Measurements from ENCODE around the gene APOA1. TPM values are rescaled to one million over a fixed set of nuclear protein-coding genes. Genes with fewer than 3 reads are reported as not detected.
A peak's percentile ranks its signal among the peaks of the same experiment; 100 is the strongest.

APOA1 gene
- polyA plus RNA-seq (ENCODE audit: low read depth in 6 of 6) = under 1 TPM in 3 of 6 donors, not detected in 3; 0.37 to 0.62 (median 0.45) TPM

DNA sequence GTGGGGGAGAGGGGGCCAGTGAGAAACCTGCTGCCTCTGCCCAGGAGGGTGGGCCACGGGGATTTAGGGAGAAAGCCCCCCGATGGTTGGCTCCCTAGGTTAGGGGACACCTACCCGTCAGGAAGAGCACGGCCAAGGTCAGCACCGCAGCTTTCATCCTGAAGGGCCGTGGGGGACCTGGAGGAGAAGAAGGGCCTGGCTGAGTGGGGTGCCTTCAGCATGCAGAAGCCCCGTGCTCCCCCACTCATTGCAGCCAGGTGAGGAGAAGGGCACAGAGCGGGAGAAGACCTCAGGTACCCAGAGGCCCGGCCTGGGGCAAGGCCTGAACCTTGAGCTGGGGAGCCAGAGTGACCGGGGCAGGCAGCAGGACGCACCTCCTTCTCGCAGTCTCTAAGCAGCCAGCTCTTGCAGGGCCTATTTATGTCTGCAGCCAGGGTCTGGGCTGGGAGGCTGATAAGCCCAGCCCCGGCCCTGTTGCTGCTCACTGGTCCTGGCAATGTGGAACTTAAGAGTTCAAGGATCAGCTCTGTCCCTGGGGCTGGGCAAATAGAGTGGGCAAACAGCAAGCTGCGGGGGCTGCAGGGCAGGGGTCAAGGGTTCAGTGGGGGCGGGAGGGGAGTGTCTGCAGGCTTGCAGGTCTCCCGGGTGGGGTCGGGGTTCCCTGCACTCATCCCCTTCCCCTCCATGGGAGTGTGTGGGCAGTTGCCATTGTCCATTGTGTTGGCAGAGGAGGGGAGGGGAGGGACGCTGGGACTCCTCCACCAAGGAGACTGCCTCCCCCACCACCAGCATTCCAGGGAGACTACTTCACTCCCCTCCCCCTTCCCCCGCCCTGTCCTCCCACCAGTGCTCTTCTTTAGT, at the start of gene APOA1:
Gene APOA1 (minus strand): TSS at position 392 of the 861 bp plus-strand sequence. CDS start 235 bp downstream, at position 157.
- Mint-ChIP-seq H3K4me3 (peak within 1 kb of the TSS in 3 of 8 donors; percentile 48 to 73 (median 65)), H3K36me3 (no peaks in the 10 kb centered on the region), H3K27ac (peak within 1 kb of the TSS in 1 of 6 donors; percentile 74), H3K27me3 (peaks cover 0 to 11% (median 0%) of the 10 kb centered on the region in 3 donors), H3K9me3 (no peaks in the 10 kb centered on the region), H3K4me1 (peaks cover 13 to 21% (median 13%) of the 10 kb centered on the region in 3 donors)
- DNase-seq (no peak), ATAC-seq (ENCODE audit: low read depth in 2 of 2) (no peak)

DNA sequence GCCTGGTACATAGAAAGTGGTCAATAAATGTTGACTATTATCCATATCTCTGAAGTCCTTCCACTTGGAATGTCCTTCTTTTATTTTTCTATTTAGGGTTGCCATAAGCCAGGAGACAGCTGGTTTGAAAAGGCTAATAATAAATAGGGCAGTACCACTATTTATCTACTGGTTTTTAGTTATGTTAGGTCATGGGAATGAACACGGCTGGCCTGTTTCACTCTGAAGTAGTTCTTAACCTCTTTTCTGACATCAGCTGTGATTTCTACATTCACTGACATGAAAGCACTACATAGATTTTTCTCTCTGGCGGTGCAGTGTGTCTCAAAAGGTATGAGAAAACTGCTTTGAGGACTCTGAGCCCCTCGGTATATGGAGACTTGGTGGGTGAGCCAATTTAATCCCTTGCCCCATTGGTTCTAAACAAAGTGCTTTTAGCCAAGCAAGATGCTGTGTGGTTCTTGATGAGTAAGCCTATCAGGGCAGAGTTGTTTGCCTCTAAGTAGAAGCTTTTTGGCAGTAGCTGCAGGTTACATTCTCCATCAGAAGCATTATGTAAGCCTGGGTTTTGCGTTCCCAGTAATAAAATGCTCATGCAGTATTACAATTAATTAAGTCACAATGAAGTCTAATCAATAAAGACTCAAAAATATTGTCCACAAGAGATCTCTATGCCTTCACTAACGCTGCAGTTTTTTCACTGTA, 48.7 kb upstream of the APOA1 start:
- H3K4me1 Mint-ChIP-seq = peaks cover 10 to 13% (median 12%) of the 10 kb centered on the region in 3 donors
- H3K9me3 Mint-ChIP-seq = no peaks in the 10 kb centered on the region
- no peak for ATAC-seq (ENCODE audit: low read depth in 2 of 2)
- no peak overlapping the region for H3K4me3 Mint-ChIP-seq
- H3K36me3 Mint-ChIP-seq = peaks cover 0 to 7% of the 10 kb centered on the region in 2 donors
- no peak for DNase-seq
- peak overlapping the region in 2 of 6 donors; percentile 24 to 56 for H3K27ac Mint-ChIP-seq
- H3K27me3 Mint-ChIP-seq = no peaks in the 10 kb centered on the region

DNA sequence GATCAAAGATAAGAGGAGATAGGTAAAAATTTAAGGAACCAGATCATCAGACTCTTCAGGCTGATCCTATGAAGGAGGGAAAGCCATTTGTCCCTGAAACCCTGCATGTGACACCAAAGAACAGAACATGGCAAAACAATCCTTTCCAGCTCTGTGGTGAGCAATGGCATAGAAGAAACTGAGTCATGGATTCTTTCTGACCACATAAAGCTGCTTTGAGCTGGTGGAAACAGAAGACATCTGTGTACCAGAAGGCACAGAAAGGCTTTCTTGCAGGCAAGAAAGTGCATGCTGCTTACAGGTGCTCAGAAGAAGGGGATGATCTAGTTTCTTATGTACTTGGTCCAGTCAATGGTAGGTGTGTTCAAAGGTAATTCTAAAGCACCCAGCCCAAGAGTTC, 45.0 kb upstream of the APOA1 start:
- DNase-seq (no peak), ATAC-seq (ENCODE audit: low read depth in 2 of 2) (no peak)
- no peaks in the 10 kb centered on the region for H3K9me3 Mint-ChIP-seq
- H3K27me3 Mint-ChIP-seq = no peaks in the 10 kb centered on the region
- peaks cover 7 to 13% (median 9%) of the 10 kb centered on the region in 3 donors for H3K4me1 Mint-ChIP-seq
- H3K4me3 Mint-ChIP-seq = no peak overlapping the region
- peak overlapping the region in 3 of 6 donors; percentile 11 to 77 (median 76) for H3K27ac Mint-ChIP-seq
- H3K36me3 Mint-ChIP-seq = peaks cover 0 to 10% of the 10 kb centered on the region in 2 donors

DNA sequence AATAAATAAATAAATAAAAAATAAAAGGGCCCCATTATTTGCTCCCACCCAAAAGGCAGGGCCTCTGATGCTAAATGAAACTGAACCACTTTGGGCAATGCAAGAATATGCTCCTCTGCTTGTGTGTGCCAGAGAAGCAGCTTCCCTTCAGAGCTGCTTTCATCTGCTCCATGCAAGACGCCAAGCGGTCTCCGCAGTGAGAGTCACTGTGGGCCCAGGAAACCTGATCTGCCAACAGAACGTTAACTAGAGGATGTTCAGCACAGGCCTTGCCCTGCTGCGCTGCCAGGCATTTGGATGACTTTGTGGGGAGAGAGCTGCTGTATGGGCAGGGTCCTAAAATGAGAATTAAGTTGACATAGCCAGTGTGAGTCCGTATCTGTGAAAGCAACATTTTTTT, 43.7 kb upstream of the APOA1 start:
- peaks cover 7 to 13% (median 9%) of the 10 kb centered on the region in 3 donors for H3K4me1 Mint-ChIP-seq
- peak overlapping the region in 3 of 6 donors; percentile 0 to 76 (median 16) for H3K27ac Mint-ChIP-seq
- no peak overlapping the region for H3K4me3 Mint-ChIP-seq
- peaks cover 0 to 3% of the 10 kb centered on the region in 2 donors for H3K36me3 Mint-ChIP-seq
- no peak for DNase-seq
- no peak for ATAC-seq (ENCODE audit: low read depth in 2 of 2)
- H3K27me3 Mint-ChIP-seq = no peaks in the 10 kb centered on the region
- H3K9me3 Mint-ChIP-seq = no peaks in the 10 kb centered on the region

DNA sequence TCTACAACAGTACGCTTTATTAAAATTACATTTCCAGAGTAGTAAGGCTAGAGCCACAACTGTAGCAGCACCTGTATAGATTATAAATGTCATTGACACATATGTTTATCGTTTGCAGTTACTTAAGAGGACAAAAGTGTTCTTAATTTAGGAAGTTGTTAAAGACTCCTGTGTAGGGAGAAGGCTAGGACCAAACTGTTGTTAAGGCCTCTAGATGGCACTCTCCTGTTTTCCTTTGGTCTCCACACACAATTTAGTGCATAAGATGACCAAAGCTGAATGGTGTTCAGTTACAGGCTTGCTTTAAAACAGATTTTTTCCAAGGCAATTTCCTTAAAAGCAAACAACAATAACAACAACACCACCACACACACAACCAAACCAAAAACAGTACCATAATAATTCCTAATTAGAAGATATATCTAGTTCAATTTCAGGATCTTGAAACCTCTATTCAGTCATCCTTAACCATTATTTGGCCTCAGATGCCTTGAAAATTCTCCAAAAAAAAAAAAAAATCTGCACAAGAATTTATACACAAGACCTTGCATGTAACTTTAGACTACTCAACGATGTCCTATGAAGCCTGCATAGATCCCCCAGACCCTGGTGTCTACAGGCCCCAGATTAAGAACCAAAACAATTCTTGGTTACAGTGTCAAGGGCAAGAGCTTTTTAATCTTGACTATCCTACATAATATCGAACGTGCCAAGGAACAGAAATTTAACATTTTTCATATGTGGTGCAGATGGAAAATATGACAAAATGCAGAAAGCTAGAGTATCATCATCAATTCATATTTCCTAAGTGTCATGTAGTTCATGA, 42.6 kb upstream of the APOA1 start:
- ATAC-seq (ENCODE audit: low read depth in 2 of 2) (peak; percentile 78 to 92), DNase-seq (peak; percentile 38)
- H3K36me3 Mint-ChIP-seq = peaks cover 3 to 13% of the 10 kb centered on the region in 2 donors
- H3K9me3 Mint-ChIP-seq = no peaks in the 10 kb centered on the region
- peak overlapping the region in 3 of 6 donors; percentile 39 to 88 (median 47) for H3K27ac Mint-ChIP-seq
- peaks cover 7 to 16% (median 13%) of the 10 kb centered on the region in 3 donors for H3K4me1 Mint-ChIP-seq
- H3K4me3 Mint-ChIP-seq = no peak overlapping the region
- H3K27me3 Mint-ChIP-seq = no peaks in the 10 kb centered on the region

DNA sequence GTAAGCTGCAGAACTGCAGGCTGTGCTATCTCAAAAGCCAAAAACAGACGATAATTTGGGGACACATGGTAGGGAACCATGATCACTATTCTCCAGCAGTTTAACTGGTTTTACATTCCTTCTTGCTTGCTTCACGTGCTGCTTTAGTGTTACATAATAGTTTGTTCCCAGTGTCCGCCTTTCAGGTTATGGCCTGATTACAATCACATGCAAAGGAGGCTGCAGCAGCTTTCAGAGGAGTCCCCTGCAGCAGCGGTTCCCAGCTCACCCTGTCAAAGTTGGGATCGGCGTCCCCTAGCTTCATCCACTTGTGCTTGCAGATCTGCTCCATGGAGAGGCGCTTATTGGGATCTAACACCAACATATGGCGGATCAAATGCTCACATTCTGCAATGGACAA, 39.2 kb upstream of the APOA1 start:
- no peak overlapping the region for H3K4me3 Mint-ChIP-seq
- peaks cover 7 to 19% (median 13%) of the 10 kb centered on the region in 3 donors for H3K4me1 Mint-ChIP-seq
- H3K9me3 Mint-ChIP-seq = no peaks in the 10 kb centered on the region
- ATAC-seq (ENCODE audit: low read depth in 2 of 2) (no peak), DNase-seq (no peak)
- peak overlapping the region in 1 of 6 donors; percentile 28 for H3K27ac Mint-ChIP-seq
- H3K27me3 Mint-ChIP-seq = no peaks in the 10 kb centered on the region
- H3K36me3 Mint-ChIP-seq = peaks cover 22 to 29% of the 10 kb centered on the region in 2 donors

DNA sequence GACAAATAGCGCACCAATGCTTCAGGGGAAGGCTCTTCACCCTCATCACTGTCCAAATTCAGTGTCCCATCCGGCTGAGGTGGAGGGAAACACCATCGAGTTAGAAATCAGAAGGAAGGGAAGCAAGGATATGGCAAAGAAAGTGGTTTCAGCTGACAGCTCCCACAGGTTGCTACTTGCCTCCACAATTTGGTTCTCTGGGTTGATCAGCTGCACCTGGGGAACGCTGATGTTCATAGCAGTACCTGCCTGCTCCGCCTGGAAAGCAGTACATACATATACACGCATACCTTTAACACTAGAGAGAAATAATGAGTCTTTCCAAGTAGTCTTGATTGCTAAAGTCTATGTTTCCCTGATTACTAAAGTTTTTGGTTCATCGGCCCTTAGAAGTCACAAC, 37.8 kb upstream of the APOA1 start:
- Mint-ChIP-seq H3K27me3 (no peaks in the 10 kb centered on the region), H3K9me3 (no peaks in the 10 kb centered on the region), H3K4me1 (peaks cover 5 to 21% (median 7%) of the 10 kb centered on the region in 3 donors), H3K27ac (peak overlapping the region in 1 of 6 donors; percentile 89), H3K4me3 (peak overlapping the region in 1 of 8 donors; percentile 19), H3K36me3 (peaks cover 22 to 44% of the 10 kb centered on the region in 2 donors)
- DNase-seq (no peak), ATAC-seq (ENCODE audit: low read depth in 2 of 2) (no peak)

DNA sequence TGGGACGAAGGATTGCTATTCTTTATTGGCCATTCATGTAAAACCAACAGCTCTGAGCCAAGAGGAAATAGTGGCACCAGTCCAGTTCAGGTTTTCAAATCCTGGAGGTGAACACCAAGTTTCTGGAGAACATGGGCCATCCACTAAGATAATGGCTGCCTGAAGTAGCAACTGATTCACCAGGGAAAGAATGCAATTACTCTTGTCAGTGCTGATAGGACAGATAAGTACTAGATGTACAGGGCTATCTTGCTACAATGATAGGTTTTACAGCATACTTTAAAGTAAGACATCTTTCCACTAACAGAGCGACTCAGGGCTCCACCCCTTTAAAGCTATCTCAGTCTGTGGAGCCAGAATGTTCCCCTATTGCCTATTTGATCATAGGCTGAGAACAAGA, 36.8 kb upstream of the APOA1 start:
- ATAC-seq (ENCODE audit: low read depth in 2 of 2) (no peak), DNase-seq (no peak)
- Mint-ChIP-seq H3K27ac (no peak overlapping the region), H3K4me3 (no peak overlapping the region), H3K27me3 (no peaks in the 10 kb centered on the region), H3K36me3 (peaks cover 28 to 53% of the 10 kb centered on the region in 2 donors), H3K4me1 (peaks cover 0 to 22% (median 4%) of the 10 kb centered on the region in 3 donors), H3K9me3 (no peaks in the 10 kb centered on the region)

DNA sequence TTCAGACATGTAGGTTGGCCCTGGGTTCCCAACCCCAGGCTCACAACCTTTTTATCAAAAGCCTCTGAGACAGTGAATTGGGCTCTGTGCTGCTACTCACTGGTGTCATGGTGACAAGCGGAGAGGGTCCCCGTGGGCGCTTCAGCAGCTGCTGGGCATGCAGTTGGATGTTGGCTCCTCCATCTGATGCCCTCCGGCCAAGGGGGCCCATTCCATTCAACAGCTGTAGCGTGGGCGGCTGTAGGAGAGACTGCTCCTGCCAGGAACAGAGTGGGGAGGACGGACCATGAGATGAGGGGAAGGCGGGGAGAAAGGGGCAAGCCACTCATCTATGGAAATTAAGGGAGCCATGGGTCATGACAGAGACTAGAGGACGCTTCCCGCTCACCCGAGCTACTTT, 36.0 kb upstream of the APOA1 start:
- Mint-ChIP-seq H3K9me3 (no peaks in the 10 kb centered on the region), H3K27me3 (no peaks in the 10 kb centered on the region), H3K36me3 (peaks cover 25 to 54% of the 10 kb centered on the region in 2 donors), H3K4me3 (no peak overlapping the region), H3K4me1 (peaks cover 0 to 22% (median 4%) of the 10 kb centered on the region in 3 donors), H3K27ac (no peak overlapping the region)
- ATAC-seq (ENCODE audit: low read depth in 2 of 2) (no peak), DNase-seq (no peak)

DNA sequence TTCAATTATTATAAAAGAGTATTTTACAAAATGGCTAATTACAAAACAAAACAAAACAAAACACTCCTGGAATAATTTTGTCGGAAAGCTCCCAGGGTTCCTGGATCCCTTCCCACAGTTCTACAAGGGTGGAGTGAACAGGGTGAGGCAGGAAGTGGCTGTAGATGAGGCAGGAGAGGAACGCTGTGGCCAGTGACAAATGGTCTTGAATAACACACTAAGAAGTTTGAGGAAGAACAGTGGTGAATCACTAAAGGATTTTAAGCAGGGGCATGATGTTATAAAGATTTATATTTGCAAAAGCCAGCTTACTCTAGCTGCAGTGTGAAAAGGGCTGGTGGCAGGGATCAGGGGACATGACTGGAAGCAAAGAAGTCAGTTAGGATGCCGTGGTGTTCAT, 33.8 kb upstream of the APOA1 start:
- Mint-ChIP-seq H3K27ac (peak overlapping the region in 4 of 6 donors; percentile 0 to 63 (median 48)), H3K27me3 (no peaks in the 10 kb centered on the region), H3K36me3 (peaks cover 37 to 69% of the 10 kb centered on the region in 2 donors), H3K4me1 (peaks cover under 1 to 22% (median 4%) of the 10 kb centered on the region in 3 donors), H3K9me3 (no peaks in the 10 kb centered on the region), H3K4me3 (no peak overlapping the region)
- ATAC-seq (ENCODE audit: low read depth in 2 of 2) (no peak), DNase-seq (no peak)

DNA sequence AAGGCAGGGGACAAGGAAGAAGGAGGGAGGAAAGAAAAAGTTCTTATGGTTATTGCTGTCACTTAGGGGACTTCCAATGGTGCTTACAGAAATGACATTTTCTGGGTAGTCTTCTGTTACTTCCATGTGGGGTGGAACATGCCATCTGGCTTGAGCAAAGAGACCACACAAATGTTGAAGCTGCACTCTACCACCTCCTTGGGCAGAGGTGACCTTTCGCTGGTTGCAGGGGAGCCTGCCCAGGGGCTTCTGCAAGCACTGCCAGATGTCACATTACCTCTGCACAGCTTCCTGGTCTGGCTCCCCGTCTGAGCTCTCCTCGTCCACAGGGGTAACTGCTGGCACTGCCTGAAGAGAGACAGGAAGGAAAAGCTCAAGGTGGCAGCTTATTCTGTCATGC, 32.6 kb upstream of the APOA1 start:
- Mint-ChIP-seq H3K4me1 (peaks cover 4 to 20% (median 4%) of the 10 kb centered on the region in 3 donors), H3K27ac (peak overlapping the region in 3 of 6 donors; percentile 9 to 54 (median 46))

DNA sequence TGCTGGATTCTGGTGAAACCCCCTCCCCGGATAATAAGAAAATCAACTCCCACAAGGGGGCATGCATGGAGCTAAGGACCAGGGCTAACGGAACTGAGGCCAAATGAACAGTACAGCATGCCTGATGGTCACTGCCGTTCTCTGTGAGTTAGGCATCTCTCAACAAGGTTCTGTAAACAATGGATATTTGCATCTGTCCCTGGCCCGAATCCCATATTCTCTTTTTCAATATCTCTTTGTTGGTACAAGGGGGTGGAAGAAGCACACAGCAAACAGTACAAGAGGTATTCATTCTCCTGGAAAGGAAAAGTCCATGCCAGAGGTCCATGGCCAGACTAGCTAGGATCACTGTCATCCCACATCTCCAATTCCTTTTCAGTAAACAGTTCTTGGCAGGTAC, 32.2 kb upstream of the APOA1 start:
- ATAC-seq (ENCODE audit: low read depth in 2 of 2) (no peak), DNase-seq (no peak)
- Mint-ChIP-seq H3K36me3 (peaks cover 42 to 70% of the 10 kb centered on the region in 2 donors), H3K4me1 (peaks cover 4 to 20% (median 4%) of the 10 kb centered on the region in 3 donors), H3K9me3 (no peaks in the 10 kb centered on the region), H3K4me3 (no peak overlapping the region), H3K27me3 (no peaks in the 10 kb centered on the region), H3K27ac (peak overlapping the region in 3 of 6 donors; percentile 9 to 53 (median 22))

More for the DNA sequence above, 32.6 kb upstream of the APOA1 start:
- no peak for DNase-seq
- Mint-ChIP-seq H3K27me3 (no peaks in the 10 kb centered on the region), H3K36me3 (peaks cover 39 to 75% of the 10 kb centered on the region in 2 donors), H3K4me3 (no peak overlapping the region), H3K9me3 (no peaks in the 10 kb centered on the region)
- no peak for ATAC-seq (ENCODE audit: low read depth in 2 of 2)

DNA sequence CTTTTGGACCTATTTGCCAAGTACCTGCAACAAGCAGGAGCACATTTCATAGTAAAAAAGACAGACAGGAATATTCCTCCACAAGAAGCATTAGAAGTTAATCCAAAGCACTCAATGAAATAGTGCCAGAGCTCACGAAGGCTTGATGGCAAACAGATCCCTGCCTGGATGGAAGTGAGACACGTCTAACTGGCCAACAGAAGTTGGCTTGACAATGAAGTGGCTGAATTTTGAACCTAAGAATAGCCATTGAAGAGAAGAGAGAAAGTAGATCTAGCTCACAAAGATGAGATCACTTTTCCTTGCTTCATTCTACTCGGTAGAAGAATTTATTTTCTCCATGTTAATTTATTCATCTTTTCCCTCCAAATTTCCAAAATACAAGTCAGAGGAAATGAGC, 30.6 kb upstream of the APOA1 start:
- no peak for DNase-seq
- H3K27ac Mint-ChIP-seq = peak overlapping the region in 1 of 6 donors; percentile 40
- H3K36me3 Mint-ChIP-seq = peaks cover 54 to 71% of the 10 kb centered on the region in 2 donors
- peaks cover 4 to 20% (median 4%) of the 10 kb centered on the region in 3 donors for H3K4me1 Mint-ChIP-seq
- H3K4me3 Mint-ChIP-seq = no peak overlapping the region
- no peaks in the 10 kb centered on the region for H3K9me3 Mint-ChIP-seq
- ATAC-seq (ENCODE audit: low read depth in 2 of 2) = no peak
- H3K27me3 Mint-ChIP-seq = no peaks in the 10 kb centered on the region

Data from naive B cell (primary cell).